BE2C (cell line): ENCODE data around the gene FBXW12.

Experiments used
- DNase-seq: peaks from one replicate; pipeline ENCODE4 v3.0.0-alpha.2; 2020
- H3K27me3 ChIP-seq: fragments of 250-450 bp; sonication (Bioruptor Pico); 2 replicates; pipeline ENCODE4 v1.5.1; 2020; ENCODE audit warnings: mild to moderate bottlenecking
- H3K36me3 ChIP-seq: fragments of 250-450 bp; sonication (Bioruptor Pico); 2 replicates; pipeline ENCODE4 v1.5.1; 2020; ENCODE audit warnings: mild to moderate bottlenecking
- H3K4me1 ChIP-seq: fragments of 250-450 bp; sonication (Bioruptor Pico); 2 replicates; pipeline ENCODE4 v1.5.1; 2020
- H3K4me3 ChIP-seq: 2 replicates; pipeline ENCODE4 v1.5.1; 2011; ENCODE audit warnings: low read depth, low read length
- H3K9me3 ChIP-seq: fragments of 250-450 bp; sonication (Bioruptor Pico); 2 replicates; pipeline ENCODE4 v1.5.1; 2020
- TF ChIP-seq, protein P1 (sequence below): IDR thresholded peaks from 2 replicates; pipeline ENCODE4 v1.5.1; 2012; ENCODE audit warnings: mild to moderate bottlenecking, low read depth, low read length

Gene FBXW12

DNA sequence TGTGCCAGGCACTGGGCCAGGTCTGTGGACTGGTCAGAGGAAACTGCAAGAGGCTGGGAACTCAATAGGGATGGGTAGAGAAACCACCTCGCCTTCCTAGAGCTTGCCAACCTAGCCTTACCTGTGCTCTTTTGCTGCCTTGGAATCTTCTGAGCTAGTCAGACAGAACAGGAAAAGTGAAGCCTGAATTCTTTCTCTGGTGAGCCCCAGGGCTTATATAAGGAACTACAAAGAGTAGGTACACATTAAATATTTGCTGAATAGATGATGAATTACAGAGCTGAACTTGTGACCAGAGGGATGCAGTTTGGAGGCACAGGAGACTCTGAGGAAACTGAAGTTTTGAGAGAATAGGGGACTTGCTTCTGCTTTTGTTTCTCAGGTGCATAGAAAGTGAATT lies 15.6 kb upstream of the FBXW12 start:
- no peak for DNase-seq
- H3K4me3 ChIP-seq, result no peak overlapping the region
- no peaks in the 10 kb centered on the region for H3K36me3 ChIP-seq
- no peaks in the 10 kb centered on the region for H3K27me3 ChIP-seq
- peaks cover 8% of the 10 kb centered on the region for H3K4me1 ChIP-seq
- TF ChIP-seq, protein P1, sequence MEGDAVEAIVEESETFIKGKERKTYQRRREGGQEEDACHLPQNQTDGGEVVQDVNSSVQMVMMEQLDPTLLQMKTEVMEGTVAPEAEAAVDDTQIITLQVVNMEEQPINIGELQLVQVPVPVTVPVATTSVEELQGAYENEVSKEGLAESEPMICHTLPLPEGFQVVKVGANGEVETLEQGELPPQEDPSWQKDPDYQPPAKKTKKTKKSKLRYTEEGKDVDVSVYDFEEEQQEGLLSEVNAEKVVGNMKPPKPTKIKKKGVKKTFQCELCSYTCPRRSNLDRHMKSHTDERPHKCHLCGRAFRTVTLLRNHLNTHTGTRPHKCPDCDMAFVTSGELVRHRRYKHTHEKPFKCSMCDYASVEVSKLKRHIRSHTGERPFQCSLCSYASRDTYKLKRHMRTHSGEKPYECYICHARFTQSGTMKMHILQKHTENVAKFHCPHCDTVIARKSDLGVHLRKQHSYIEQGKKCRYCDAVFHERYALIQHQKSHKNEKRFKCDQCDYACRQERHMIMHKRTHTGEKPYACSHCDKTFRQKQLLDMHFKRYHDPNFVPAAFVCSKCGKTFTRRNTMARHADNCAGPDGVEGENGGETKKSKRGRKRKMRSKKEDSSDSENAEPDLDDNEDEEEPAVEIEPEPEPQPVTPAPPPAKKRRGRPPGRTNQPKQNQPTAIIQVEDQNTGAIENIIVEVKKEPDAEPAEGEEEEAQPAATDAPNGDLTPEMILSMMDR, result no peak
- H3K9me3 ChIP-seq, result no peaks in the 10 kb centered on the region

DNA sequence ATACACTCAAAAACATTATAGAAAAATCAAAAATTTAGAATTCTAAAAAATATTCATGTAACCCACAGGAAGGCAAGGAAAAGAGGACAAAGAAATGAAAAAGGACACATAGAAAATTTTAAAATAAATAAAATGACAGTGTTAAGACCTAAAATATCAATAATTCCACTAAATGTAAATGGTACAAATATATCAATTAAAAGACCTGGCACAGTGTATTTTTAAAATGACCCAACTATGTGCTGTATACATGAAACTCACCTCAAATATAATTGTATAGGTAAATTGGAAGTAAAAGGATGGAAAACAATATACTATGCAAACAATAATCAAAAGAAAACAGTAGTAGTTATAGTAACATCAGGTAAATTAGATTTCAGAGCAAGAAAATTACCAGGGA lies 10.1 kb upstream of the FBXW12 start:
- H3K27me3 ChIP-seq, result no peaks in the 10 kb centered on the region
- no peaks in the 10 kb centered on the region for H3K36me3 ChIP-seq
- H3K4me3 ChIP-seq, result no peak overlapping the region
- DNase-seq, result no peak
- H3K4me1 ChIP-seq, result no peaks in the 10 kb centered on the region
- no peaks in the 10 kb centered on the region for H3K9me3 ChIP-seq
- TF ChIP-seq, protein P1, result no peak

DNA sequence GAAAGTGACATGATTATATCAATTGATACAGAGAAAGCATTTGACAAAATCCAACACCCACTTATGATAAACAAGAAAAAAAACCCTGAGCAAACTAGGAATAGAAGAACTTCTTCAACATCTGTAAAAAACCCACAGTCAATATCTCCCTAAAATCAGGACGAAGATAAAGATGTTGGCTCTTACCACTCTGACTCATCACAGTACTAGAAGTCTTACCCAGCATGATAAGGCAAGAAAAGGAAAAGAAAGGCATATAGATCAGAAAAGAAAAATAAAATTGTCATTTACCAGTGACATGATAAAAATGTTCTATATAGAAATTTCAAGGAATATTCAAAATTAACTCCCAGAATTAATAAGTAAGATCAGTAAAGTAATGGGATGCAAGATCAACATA lies 7.2 kb upstream of the FBXW12 start:
- Histone ChIP-seq H3K9me3 (no peaks in the 10 kb centered on the region), H3K36me3 (no peaks in the 10 kb centered on the region), H3K27me3 (no peaks in the 10 kb centered on the region), H3K4me3 (no peak overlapping the region), H3K4me1 (no peaks in the 10 kb centered on the region)
- no peak for DNase-seq
- TF ChIP-seq, protein P1, result no peak

DNA sequence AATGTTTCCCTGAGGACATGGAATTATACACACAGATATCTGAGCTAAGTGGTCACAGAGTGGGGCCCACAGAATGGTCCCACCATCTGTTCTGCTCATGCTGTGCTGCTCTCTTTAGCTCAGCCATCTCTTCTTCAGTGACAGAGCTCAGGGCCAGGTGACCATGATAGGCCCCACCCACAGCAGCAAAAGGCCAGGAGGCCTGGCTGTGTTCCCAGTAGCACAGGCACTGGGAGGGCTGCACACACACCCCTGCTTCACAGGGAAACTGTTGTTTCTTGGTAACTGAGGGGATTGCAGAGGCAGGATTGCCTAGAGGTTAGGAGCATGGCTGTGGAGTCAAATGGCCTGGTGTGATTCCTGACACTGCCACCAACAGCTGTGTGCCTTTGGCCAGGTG lies 4.8 kb upstream of the FBXW12 start:
- DNase-seq, result peak; percentile 70
- TF ChIP-seq, protein P1, result no peak

DNA sequence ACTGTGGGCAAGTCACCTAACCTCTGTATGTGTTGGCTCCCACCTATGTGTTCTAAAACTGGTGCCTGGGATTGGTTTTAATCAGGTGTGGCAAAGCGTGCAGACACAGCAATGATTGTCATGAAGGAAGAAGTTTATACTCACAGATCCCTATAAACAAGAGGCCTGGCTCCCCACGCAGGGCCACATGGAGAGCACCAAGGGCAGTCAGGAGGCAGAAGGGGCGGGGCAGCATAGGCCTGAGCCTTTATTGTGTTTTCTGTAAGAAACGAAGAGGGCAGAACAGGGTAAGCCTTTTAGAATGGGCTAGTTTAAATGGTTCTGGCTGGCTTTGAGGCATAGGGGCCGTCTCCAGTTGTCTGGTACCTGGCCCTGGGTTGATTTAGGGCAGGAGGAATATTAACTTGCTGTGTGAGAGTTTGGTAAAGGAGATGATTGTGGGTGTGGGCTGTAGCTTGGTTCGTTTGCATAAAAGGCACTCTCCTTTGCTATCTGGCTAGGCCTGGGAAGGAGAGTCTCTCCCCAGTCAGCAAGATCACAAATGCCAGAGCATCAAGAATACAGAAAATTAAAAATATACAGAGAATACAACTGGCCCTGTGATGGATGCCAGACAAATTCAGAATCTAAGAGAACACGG lies 2.2 kb upstream of the FBXW12 start:
- Histone ChIP-seq H3K27me3 (no peaks in the 10 kb centered on the region), H3K9me3 (no peaks in the 10 kb centered on the region), H3K4me1 (no peaks in the 10 kb centered on the region; the same call in 1 of the 2 replicates), H3K4me3 (no peak overlapping the region), H3K36me3 (no peaks in the 10 kb centered on the region)
- TF ChIP-seq, protein P1, result no peak
- no peak for DNase-seq

More for the DNA sequence above, 4.8 kb upstream of the FBXW12 start:
- Histone ChIP-seq H3K4me3 (no peak overlapping the region), H3K9me3 (no peaks in the 10 kb centered on the region), H3K27me3 (no peaks in the 10 kb centered on the region), H3K4me1 (no peaks in the 10 kb centered on the region), H3K36me3 (no peaks in the 10 kb centered on the region)

DNA sequence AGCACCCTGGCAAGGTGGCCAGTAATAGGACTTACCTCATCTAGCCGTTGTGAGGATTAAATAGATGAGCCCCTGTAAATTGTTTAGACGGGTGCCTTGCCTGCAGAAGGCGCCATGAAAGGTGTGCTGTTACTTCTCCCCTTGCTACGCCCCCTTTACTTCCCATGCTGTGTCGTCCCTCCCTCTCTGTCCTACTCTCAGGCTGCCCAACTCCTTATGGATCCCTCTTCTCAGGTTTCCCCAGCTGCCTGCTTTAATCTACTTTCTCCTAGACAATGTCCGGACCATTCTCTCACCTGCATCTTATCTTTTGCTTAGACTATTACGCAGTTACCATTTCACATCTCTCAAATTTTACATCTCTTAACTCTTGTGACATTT lies 1.7 kb upstream of the FBXW12 start:
- Histone ChIP-seq H3K27me3 (no peaks in the 10 kb centered on the region), H3K9me3 (no peaks in the 10 kb centered on the region), H3K4me1 (no peaks in the 10 kb centered on the region; the same call in 1 of the 2 replicates), H3K36me3 (no peaks in the 10 kb centered on the region), H3K4me3 (no peak overlapping the region)
- TF ChIP-seq, protein P1, result no peak
- no peak for DNase-seq
